ENCODE results near the gene NAA25.

- TF ChIP-seq CTCF (IDR thresholded peaks at IDR 0.05) (no peak), POLR2A (IDR thresholded peaks at IDR 0.05) (no peak), POLR2AphosphoS5 (IDR thresholded peaks at IDR 0.05) (peak; percentile 9)
Observed at GRCh38 chr12:111998015-111998414, 110.6 kb downstream of the NAA25 start.

Measured in prostate gland (tissue), 2 donors.